ENCODE results near the gene OST4. TPM values are rescaled to one million over a fixed set of nuclear protein-coding genes. Genes with fewer than 3 reads are reported as not detected.

Gene OST4
- total RNA-seq, 1 donor from 2014 or later: 395 TPM

- FAIRE-seq: no peak
These were observed 2.3 kb upstream of the OST4 start for GRCh38 chr2:27073782-27074181.

DNA sequence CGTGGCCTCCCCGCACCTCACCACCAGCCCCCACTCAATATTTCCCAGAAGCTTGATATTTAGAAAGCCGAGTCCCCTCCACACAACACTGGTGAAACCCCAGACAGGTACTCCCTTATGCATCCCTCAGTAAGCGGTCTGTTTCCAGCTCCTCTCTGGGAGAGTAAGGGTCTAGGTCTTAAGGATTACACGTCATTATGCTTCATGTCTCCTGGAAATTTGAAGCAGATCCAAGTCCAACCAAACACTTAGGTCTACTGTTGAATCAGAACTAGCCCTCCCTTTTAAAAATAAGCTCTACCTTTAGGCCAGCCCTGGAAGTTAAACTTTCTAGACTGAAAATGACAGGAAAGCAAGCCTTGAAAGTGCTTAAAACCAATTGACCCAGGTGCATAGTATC lies 1.5 kb upstream of the OST4 start:
- H3K36me3 Mint-ChIP-seq (ENCODE audit: low read depth, unreplicated experiment): peaks cover 14% of the 10 kb centered on the region
- Histone ChIP-seq H3K9ac (ENCODE audit: low read length) (peak overlapping the region; percentile 96), H3K4me3 (ENCODE audit: insufficient read depth, low read depth, low read length) (no peak overlapping the region), H3K9me3 (ENCODE audit: insufficient read depth, low read depth, low read length) (no peaks in the 10 kb centered on the region), H3K4me1 (ENCODE audit: insufficient read depth, low read length) (peaks cover 52% of the 10 kb centered on the region), H3K36me3 (ENCODE audit: insufficient read depth, low read length) (peaks cover 13% of the 10 kb centered on the region), H3K4me2 (ENCODE audit: low read length) (peak overlapping the region; percentile 97), H3K27me3 (ENCODE audit: insufficient read depth, low read length) (no peaks in the 10 kb centered on the region), H3K79me2 (ENCODE audit: insufficient read depth, low read length) (peaks cover 36% of the 10 kb centered on the region), H3K27ac (ENCODE audit: low read depth, low read length) (peak overlapping the region; percentile 43), H4K20me1 (ENCODE audit: insufficient read depth, low read length) (peaks cover 29% of the 10 kb centered on the region), H2AFZ (ENCODE audit: low read depth, low read length) (peak overlapping the region; percentile 62)
- no peaks in the 10 kb centered on the region for H3K9me3 Mint-ChIP-seq (ENCODE audit: unreplicated experiment)
- FAIRE-seq (no peak), DNase-seq (ENCODE audit: low read depth) (peak; percentile 82)
- no peak for TF ChIP-seq EZH2 (IDR thresholded peaks at IDR 0.05; ENCODE audit: insufficient read depth, low read length)
- TF ChIP-seq, protein P1, sequence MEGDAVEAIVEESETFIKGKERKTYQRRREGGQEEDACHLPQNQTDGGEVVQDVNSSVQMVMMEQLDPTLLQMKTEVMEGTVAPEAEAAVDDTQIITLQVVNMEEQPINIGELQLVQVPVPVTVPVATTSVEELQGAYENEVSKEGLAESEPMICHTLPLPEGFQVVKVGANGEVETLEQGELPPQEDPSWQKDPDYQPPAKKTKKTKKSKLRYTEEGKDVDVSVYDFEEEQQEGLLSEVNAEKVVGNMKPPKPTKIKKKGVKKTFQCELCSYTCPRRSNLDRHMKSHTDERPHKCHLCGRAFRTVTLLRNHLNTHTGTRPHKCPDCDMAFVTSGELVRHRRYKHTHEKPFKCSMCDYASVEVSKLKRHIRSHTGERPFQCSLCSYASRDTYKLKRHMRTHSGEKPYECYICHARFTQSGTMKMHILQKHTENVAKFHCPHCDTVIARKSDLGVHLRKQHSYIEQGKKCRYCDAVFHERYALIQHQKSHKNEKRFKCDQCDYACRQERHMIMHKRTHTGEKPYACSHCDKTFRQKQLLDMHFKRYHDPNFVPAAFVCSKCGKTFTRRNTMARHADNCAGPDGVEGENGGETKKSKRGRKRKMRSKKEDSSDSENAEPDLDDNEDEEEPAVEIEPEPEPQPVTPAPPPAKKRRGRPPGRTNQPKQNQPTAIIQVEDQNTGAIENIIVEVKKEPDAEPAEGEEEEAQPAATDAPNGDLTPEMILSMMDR (IDR thresholded peaks at IDR 0.05; ENCODE audit: insufficient read depth, low read depth, low read length): no peak
- peaks cover 32% of the 10 kb centered on the region for H3K4me1 Mint-ChIP-seq (ENCODE audit: low read depth, unreplicated experiment)
- H3K27ac Mint-ChIP-seq (ENCODE audit: unreplicated experiment): peak overlapping the region; percentile 86
- peaks cover 3% of the 10 kb centered on the region for H3K27me3 Mint-ChIP-seq (ENCODE audit: low read depth, unreplicated experiment)
- H3K4me3 Mint-ChIP-seq (ENCODE audit: unreplicated experiment): peak overlapping the region; percentile 69

More at GRCh38 chr2:27073782-27074181, 2.3 kb upstream of the OST4 start:
- TF ChIP-seq EZH2 (IDR thresholded peaks at IDR 0.05; ENCODE audit: insufficient read depth, low read length): no peak
- TF ChIP-seq, protein P1 (IDR thresholded peaks at IDR 0.05; ENCODE audit: insufficient read depth, low read depth, low read length): no peak
- peaks cover 20% of the 10 kb centered on the region for H4K20me1 ChIP-seq (ENCODE audit: insufficient read depth, low read length)
- no peak overlapping the region for H3K4me3 ChIP-seq (ENCODE audit: insufficient read depth, low read depth, low read length)
- no peaks in the 10 kb centered on the region for H3K9me3 Mint-ChIP-seq (ENCODE audit: unreplicated experiment)
- H3K4me2 ChIP-seq (ENCODE audit: low read length): no peak overlapping the region
- H3K4me3 Mint-ChIP-seq (ENCODE audit: unreplicated experiment): peak overlapping the region; percentile 13
- H3K27ac Mint-ChIP-seq (ENCODE audit: unreplicated experiment): peak overlapping the region; percentile 23
- no peak overlapping the region for H3K27ac ChIP-seq (ENCODE audit: low read depth, low read length)
- peaks cover 31% of the 10 kb centered on the region for H3K79me2 ChIP-seq (ENCODE audit: insufficient read depth, low read length)
- H2AFZ ChIP-seq (ENCODE audit: low read depth, low read length): no peak overlapping the region
- peaks cover 4% of the 10 kb centered on the region for H3K27me3 Mint-ChIP-seq (ENCODE audit: low read depth, unreplicated experiment)
- peaks cover 25% of the 10 kb centered on the region for H3K4me1 Mint-ChIP-seq (ENCODE audit: low read depth, unreplicated experiment)
- H3K36me3 Mint-ChIP-seq (ENCODE audit: low read depth, unreplicated experiment): peaks cover 9% of the 10 kb centered on the region
- H3K9ac ChIP-seq (ENCODE audit: low read length): no peak overlapping the region
- no peak for DNase-seq (ENCODE audit: low read depth)
- no peaks in the 10 kb centered on the region for H3K27me3 ChIP-seq (ENCODE audit: insufficient read depth, low read length)
- no peaks in the 10 kb centered on the region for H3K9me3 ChIP-seq (ENCODE audit: insufficient read depth, low read depth, low read length)
- H3K4me1 ChIP-seq (ENCODE audit: insufficient read depth, low read length): peaks cover 58% of the 10 kb centered on the region
- H3K36me3 ChIP-seq (ENCODE audit: insufficient read depth, low read length): peaks cover 7% of the 10 kb centered on the region

DNA sequence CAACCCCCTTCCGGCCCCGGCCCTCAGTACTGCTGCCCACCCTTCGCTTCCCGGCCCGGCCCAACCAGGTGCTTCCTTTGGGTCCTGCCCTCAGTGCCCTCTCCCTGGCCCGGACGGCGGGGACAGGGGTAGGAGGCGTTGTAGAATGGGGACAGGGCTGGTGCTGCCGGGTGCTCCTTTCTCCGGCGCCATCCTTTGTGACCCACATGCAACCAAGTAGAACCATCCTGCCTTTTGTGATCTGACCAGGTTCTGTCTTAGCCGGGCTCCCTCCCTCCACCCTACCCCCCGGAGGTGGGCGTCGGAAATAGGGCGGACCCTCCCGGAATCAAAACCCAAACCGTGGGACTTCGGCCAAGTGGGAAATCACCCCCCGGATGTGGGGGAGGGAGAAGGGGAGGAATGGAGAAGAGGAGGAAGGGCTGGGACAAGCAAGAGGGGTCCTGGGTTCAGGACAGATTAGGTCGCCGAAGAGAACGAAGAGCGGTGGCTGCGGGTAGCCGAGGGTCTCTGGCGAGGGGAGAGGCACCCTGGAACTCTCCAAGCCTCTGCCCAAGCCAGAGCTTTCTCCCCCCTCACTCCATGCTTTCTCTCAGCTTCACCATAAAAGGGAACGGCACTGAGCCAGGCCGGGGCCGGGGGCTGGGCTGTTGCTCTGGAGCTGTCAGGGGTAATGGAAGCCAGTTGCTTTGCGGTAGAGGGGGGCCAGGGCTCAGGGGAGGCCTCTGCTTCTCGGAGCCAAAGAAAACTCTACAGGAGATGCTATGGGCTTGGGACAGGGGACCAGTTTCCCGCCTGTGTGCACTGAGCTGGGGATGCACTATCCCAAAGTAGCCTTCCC lies 756 bp upstream of the OST4 start:
- DNase-seq (ENCODE audit: low read depth) (peak; percentile 70), FAIRE-seq (no peak)
- H3K27ac Mint-ChIP-seq (ENCODE audit: unreplicated experiment): peak overlapping the region; percentile 86
- peaks cover 19% of the 10 kb centered on the region for H3K36me3 ChIP-seq (ENCODE audit: insufficient read depth, low read length)
- H3K4me2 ChIP-seq (ENCODE audit: low read length): peak overlapping the region; percentile 97
- peaks cover 13% of the 10 kb centered on the region for H3K36me3 Mint-ChIP-seq (ENCODE audit: low read depth, unreplicated experiment)
- H3K4me1 ChIP-seq (ENCODE audit: insufficient read depth, low read length): peaks cover 50% of the 10 kb centered on the region
- no peak for TF ChIP-seq EZH2 (IDR thresholded peaks at IDR 0.05; ENCODE audit: insufficient read depth, low read length)
- TF ChIP-seq, protein P1 (IDR thresholded peaks at IDR 0.05; ENCODE audit: insufficient read depth, low read depth, low read length): no peak
- H3K4me3 ChIP-seq (ENCODE audit: insufficient read depth, low read depth, low read length): peak overlapping the region; percentile 98
- peak overlapping the region; percentile 62 for H2AFZ ChIP-seq (ENCODE audit: low read depth, low read length)
- H3K79me2 ChIP-seq (ENCODE audit: insufficient read depth, low read length): peaks cover 43% of the 10 kb centered on the region
- peak overlapping the region; percentile 96 for H3K9ac ChIP-seq (ENCODE audit: low read length)
- H4K20me1 ChIP-seq (ENCODE audit: insufficient read depth, low read length): peaks cover 36% of the 10 kb centered on the region
- peak overlapping the region; percentile 81 for H3K4me3 Mint-ChIP-seq (ENCODE audit: unreplicated experiment)
- peaks cover 36% of the 10 kb centered on the region for H3K4me1 Mint-ChIP-seq (ENCODE audit: low read depth, unreplicated experiment)
- H3K9me3 ChIP-seq (ENCODE audit: insufficient read depth, low read depth, low read length): no peaks in the 10 kb centered on the region
- peak overlapping the region; percentile 43 for H3K27ac ChIP-seq (ENCODE audit: low read depth, low read length)
- no peaks in the 10 kb centered on the region for H3K27me3 ChIP-seq (ENCODE audit: insufficient read depth, low read length)
- H3K27me3 Mint-ChIP-seq (ENCODE audit: low read depth, unreplicated experiment): peaks cover under 1% of the 10 kb centered on the region
- no peaks in the 10 kb centered on the region for H3K9me3 Mint-ChIP-seq (ENCODE audit: unreplicated experiment)

All from astrocyte (in vitro differentiated cells and primary cell).